D721Med (cell line): Measurements from ENCODE around the gene SAP30L.

Source experiments
- DNase-seq: peaks from one replicate; pipeline ENCODE4 v3.0.0; 2011; ENCODE audit warnings: low spot score; ENCODE audit not compliant: insufficient read length
- FAIRE-seq: peaks from 2 replicates; lab custom pipeline; 2011; peaks lifted over from hg19 to GRCh38; lab: Jason Lieb, UNC
- TF ChIP-seq, protein P1 (sequence below): IDR thresholded peaks from 2 replicates; pipeline ENCODE4 v1.5.1; 2012; ENCODE audit warnings: mild to moderate bottlenecking, control low read depth; ENCODE audit not compliant: insufficient read depth; ENCODE audit errors: missing control alignments

Gene SAP30L

DNA sequence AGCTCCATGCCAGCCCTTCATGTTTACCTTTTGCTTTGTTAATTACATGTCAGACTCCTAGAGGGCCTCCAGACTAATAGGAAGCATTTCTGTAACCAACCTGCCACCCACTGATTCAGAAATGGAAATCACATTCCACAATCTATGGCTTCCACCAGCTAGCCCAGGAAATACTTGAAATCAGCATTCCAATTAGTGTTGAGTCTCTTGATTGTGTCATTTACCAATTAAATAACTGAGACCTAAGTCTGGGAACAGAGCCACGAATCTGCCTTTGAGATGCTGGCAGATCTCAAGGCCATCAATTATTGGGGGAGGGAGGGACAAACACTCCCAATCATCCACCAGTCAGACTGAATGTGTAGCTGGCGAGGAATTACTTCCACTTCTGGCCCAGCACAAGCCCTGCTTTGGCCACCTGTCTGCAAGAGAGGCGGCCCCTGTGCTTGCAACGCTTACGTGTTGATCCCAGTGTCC, 27.4 kb upstream of the SAP30L start:
- DNase-seq (no peak), FAIRE-seq (no peak)
- TF ChIP-seq, protein P1, sequence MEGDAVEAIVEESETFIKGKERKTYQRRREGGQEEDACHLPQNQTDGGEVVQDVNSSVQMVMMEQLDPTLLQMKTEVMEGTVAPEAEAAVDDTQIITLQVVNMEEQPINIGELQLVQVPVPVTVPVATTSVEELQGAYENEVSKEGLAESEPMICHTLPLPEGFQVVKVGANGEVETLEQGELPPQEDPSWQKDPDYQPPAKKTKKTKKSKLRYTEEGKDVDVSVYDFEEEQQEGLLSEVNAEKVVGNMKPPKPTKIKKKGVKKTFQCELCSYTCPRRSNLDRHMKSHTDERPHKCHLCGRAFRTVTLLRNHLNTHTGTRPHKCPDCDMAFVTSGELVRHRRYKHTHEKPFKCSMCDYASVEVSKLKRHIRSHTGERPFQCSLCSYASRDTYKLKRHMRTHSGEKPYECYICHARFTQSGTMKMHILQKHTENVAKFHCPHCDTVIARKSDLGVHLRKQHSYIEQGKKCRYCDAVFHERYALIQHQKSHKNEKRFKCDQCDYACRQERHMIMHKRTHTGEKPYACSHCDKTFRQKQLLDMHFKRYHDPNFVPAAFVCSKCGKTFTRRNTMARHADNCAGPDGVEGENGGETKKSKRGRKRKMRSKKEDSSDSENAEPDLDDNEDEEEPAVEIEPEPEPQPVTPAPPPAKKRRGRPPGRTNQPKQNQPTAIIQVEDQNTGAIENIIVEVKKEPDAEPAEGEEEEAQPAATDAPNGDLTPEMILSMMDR, result no peak

GRCh38 chr5:154419236-154419635, 26.6 kb upstream of the SAP30L start:
- FAIRE-seq (no peak), DNase-seq (no peak)
- TF ChIP-seq, protein P1, result no peak

DNA sequence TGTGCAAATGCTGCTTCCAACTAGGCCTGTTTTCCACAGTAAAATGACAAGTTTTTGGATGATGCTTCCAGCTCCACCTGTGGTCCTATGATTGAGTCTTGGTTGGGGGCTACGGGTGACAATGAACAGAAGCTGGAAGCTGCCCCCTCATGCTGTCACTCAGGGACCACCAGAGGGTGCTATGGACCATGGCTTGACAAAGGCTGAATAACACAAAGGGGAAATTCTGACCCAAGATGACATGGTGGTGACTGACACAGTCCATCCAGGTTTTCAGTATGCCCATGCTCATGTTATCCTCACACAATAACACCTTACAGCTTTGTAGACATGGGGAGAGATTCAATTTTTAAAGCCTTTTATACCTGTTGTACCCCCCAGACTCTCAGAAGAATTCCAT, 23.9 kb upstream of the SAP30L start:
- TF ChIP-seq, protein P1, result peak; percentile 44
- DNase-seq, result no peak
- no peak for FAIRE-seq

DNA sequence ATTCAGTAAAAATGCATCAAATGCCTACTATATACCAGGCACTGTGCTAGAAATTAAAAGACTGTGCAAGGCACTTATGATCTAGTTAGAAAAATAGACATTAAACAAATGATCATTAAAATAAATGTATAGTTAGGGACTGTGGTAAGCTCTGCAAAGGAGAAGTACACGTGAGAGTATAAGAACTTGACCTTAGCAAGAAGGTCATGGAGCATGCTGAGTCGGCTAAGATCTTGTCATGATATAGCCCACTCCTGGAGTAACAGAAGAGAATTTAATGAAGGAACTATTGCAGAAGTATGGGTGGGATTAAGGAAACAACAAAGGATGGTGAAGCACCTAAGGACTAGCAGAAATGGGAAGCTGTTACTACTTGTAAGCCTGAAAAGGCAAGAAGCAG, 23.5 kb upstream of the SAP30L start:
- TF ChIP-seq, protein P1, result no peak
- DNase-seq (no peak), FAIRE-seq (no peak)

DNA sequence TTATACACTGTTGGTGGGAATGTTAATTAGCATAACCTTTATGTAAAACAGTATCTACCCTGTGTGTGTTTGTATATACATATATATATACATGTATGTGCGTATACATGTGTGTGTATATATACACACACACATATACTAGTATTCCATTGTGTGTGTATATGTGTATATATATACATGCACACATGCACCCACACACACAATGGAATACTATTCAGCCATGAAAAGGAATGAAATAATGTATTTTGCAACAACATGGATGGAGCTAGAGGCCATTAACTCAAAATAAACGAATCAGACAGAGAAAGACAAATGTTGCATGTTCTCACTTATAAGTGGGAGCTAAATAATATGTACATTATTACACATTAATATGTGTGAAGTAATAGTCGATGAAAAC, 17.6 kb upstream of the SAP30L start:
- TF ChIP-seq, protein P1, result no peak
- DNase-seq (no peak), FAIRE-seq (no peak)

DNA sequence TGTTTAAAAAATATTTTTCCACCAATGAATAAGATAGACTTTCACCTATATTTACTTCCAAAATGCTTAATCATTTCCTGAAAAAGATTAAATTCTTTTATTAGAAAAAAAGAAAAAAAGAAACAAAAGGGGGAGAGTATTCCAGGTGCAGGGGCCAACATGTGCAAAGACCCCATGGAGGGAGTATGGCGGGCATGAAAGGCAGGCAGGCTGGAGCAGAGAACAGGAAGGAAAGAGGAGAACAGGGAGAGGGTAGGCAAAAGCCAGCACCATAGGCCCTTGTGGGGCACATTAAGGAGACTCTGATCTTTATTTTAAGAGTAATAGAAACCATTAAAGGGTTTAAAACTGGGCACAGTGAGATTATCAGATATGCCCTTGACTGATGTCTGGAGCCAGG, 16.5 kb upstream of the SAP30L start:
- TF ChIP-seq, protein P1, result no peak
- FAIRE-seq (no peak), DNase-seq (no peak)

- TF ChIP-seq, protein P1, result no peak
- FAIRE-seq, result no peak
- DNase-seq, result no peak
Observed at GRCh38 chr5:154430466-154430865, 15.3 kb upstream of the SAP30L start.
